PFSK-1 (cell line): ENCODE data around the gene SIRPD. TPM values are rescaled to one million over a fixed set of nuclear protein-coding genes. Genes with fewer than 3 reads are reported as not detected.

Source experiments
- FOXP2 ChIP-seq: optimal IDR thresholded peaks from 2 replicates; pipeline ENCODE3; 2011; ENCODE audit warnings: borderline replicate concordance, control low read depth, inconsistent platforms; ENCODE audit not compliant: insufficient read depth; ENCODE audit errors: extremely low read length, extremely low read depth
- POLR2AphosphoS5 ChIP-seq: IDR thresholded peaks from 2 replicates; pipeline ENCODE4 v1.6.1; 2012; ENCODE audit warnings: low read depth, mild to moderate bottlenecking, control low read depth, low read length, moderate library complexity
- REST ChIP-seq, 2 experiments: IDR thresholded peaks; 2 replicates each; pipeline versions ENCODE4 v1.6.1 to v1.8.0; 2011 to 2012; ENCODE audit warnings: low read depth in 2 of 2, low read length in 2 of 2, control low read depth in 1 of 2, inconsistent platforms in 1 of 2, mild to moderate bottlenecking in 1 of 2, moderate library complexity in 1 of 2; ENCODE audit not compliant: insufficient read depth in 1 of 2
- SIN3A ChIP-seq: IDR thresholded peaks from 2 replicates; pipeline ENCODE4 v1.6.1; 2012; ENCODE audit warnings: mild to moderate bottlenecking, low read length, moderate library complexity, borderline replicate concordance; ENCODE audit not compliant: insufficient read depth
- TAF1 ChIP-seq: IDR thresholded peaks from 2 replicates; pipeline ENCODE4 v1.6.1; 2012; ENCODE audit warnings: low read length, control low read depth, borderline replicate concordance; ENCODE audit not compliant: insufficient read depth
- polyA plus RNA-seq: library from polyadenylated mRNA; unstranded; fragments of >200 nt; gene quantifications from one replicate; pipeline ENCODE4 v1.2.1, GENCODE V29; 2012; ENCODE audit warnings: low read depth, missing spikeins; ENCODE audit not compliant: insufficient read length

The SIRPD gene
- not detected for polyA plus RNA-seq

DNA sequence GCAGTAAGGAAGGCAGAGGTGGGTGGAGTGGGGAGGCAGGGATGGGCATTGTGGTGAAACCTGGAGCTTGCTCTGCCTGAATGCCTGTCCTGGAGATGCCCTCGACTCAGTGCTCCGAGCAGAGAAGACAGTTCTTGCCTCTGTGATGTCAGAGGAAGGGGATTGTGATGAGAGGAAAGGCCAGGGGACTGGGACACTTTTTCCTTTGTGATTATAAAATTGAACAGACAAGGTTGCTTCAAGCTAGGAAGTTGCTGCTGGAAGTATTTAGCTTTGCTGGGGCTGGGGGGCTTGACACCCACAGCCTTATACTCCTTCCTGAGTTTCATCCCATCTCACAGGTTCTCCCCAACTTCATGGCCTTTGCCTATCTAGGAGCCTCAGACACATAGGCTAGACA, at the start of gene SIRPD:
Gene SIRPD, minus strand, starts transcription at position 101 of the 400 bp plus-strand sequence. Its CDS starts 52 bp downstream, at position 49.
- TF ChIP-seq TAF1 (no peak), REST (IDR thresholded peaks at IDR 0.05; ENCODE audit: insufficient read depth in 1 of 2, low read depth in 2 of 2, low read length in 2 of 2) (no peak), SIN3A (no peak), FOXP2 (no peak), POLR2AphosphoS5 (no peak)

DNA sequence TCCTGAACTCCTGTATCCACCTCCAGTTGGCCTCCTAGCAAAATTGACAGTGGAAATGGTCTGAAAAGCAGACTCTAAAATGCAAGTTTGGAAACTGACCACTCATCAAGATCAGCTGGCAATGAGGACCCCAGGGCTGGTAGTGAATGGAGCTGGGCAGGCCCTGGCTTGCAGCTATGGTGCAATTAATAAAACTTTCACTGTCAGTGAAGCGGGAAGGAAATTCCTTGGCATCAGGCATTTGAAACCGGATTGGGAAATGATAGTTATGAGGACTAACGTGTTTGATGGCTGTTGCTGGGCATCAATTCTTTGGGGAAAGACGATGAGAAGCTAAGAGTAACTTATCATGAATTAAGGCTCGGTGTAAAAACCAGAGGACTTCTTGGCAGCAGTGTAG, 43.2 kb upstream of the SIRPD start:
- no peak for TF ChIP-seq TAF1
- no peak for TF ChIP-seq POLR2AphosphoS5
- no peak for TF ChIP-seq REST (IDR thresholded peaks at IDR 0.05; ENCODE audit: insufficient read depth in 1 of 2, low read depth in 2 of 2, low read length in 2 of 2)
- TF ChIP-seq SIN3A: no peak
- TF ChIP-seq FOXP2: no peak

DNA sequence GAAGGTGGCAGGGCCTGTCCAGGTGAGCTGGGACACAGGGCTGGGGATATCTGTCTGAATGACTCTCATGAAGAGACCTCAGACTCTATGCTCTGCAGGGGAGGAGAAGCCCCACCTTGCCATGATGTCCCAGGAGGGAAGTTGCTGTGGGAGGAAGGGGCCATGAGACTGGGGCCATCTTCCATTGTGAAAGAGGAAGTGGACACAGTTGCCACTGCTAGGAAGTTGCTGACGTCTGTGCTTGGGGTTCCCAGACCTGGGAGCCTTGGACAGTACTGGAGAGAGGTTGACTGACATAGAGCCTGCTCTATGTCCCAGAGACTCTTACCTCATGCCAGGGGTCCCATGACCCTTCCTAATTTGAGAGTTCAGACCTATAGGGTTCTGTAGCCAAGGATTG, 37.8 kb upstream of the SIRPD start:
- TF ChIP-seq TAF1: no peak
- no peak for TF ChIP-seq SIN3A

DNA sequence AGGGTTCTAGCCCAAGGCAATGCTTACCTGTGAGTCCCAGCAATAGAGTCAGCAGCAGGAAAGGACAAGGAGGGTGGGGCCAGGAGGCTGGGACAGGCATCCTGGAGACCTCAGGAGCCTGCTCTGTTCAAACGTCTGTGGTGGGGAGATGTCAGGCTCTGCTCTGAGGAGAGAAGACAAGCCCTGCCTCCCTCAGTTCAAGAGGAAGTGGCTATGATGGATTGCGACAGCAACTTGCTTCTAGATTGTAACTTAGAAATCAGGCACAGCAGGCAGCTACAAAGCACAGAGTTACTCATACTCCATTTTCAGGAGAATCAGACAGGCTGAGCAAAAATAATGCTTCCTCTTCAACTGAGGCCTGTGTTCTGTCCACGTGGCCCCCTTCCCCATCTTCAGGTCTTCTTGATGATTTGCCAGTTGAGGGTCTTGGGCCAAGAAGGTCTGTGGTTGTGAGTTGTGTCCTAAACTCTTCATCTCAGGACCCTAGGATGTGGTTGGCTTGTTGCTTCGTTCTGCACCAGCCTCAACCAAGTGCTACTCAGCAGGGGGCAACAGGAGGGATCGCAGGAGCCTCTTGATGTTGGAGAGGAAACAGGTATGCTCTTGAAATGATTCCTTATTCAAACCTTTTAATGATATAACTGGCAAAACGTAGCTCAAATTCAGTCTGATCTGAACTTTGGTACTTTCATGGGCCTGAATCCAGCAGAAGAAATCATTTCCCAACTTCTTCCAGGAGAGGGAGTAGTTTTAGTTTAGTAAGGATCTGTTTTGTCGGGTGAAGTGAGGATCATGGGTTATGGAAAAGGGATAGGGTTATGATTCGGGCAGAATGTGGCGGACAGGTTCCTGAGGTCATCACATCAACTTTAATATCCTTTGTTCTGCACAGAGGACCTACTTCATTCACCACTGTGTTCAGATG, 31.3 kb upstream of the SIRPD start:
- TF ChIP-seq POLR2AphosphoS5 (no peak), FOXP2 (no peak), SIN3A (no peak), REST (IDR thresholded peaks at IDR 0.05; ENCODE audit: insufficient read depth in 1 of 2, low read depth in 2 of 2, low read length in 2 of 2) (no peak), TAF1 (no peak)

- TF ChIP-seq REST (IDR thresholded peaks at IDR 0.05; ENCODE audit: insufficient read depth in 1 of 2, low read depth in 2 of 2, low read length in 2 of 2) (no peak), SIN3A (no peak), POLR2AphosphoS5 (no peak), TAF1 (no peak), FOXP2 (no peak)
These were observed 30.5 kb upstream of the SIRPD start for GRCh38 chr20:1587781-1588532.
